Nephron progenitor cell (in vitro differentiated cells): ENCODE measurements around the gene MYH9.

Experiments
- DNase-seq: peaks from one replicate; pipeline ENCODE4 v3.0.0; 2021
- H3K27ac Mint-ChIP-seq: 2 replicates; pipeline ENCODE4 v1.8.0; 2021; ENCODE audit warnings: mild to moderate bottlenecking, moderate library complexity, mixed read lengths
- H3K27me3 Mint-ChIP-seq: 2 replicates; pipeline ENCODE4 v1.8.0; 2021; ENCODE audit warnings: mild to moderate bottlenecking, low read depth, mixed read lengths; ENCODE audit not compliant: poor library complexity
- H3K36me3 Mint-ChIP-seq: 2 replicates; pipeline ENCODE4 v1.8.0; 2021; ENCODE audit warnings: low read depth, mixed read lengths
- H3K4me1 Mint-ChIP-seq: 2 replicates; pipeline ENCODE4 v1.8.0; 2021; ENCODE audit warnings: mixed read lengths
- H3K4me3 Mint-ChIP-seq: 2 replicates; pipeline ENCODE4 v1.8.0; 2021; ENCODE audit warnings: mild to moderate bottlenecking, moderate library complexity, mixed read lengths
- H3K9me3 Mint-ChIP-seq: 2 replicates; pipeline ENCODE4 v1.8.0; 2021; ENCODE audit warnings: mild to moderate bottlenecking, moderate library complexity, mixed read lengths
- CTCF ChIP-seq: fragments of 200-600 bp; sonication (generic); IDR thresholded peaks from 2 replicates; pipeline ENCODE4 v1.5.0; 2021; ENCODE audit warnings: antibody characterized with exemption

The MYH9 gene

GRCh38 chr22:36344106-36344827, 43.5 kb downstream of the MYH9 start:
- Mint-ChIP-seq H3K4me1 (peaks cover 23% of the 10 kb centered on the region), H3K36me3 (peaks cover 52% of the 10 kb centered on the region), H3K27me3 (no peaks in the 10 kb centered on the region), H3K9me3 (no peaks in the 10 kb centered on the region), H3K4me3 (no peak overlapping the region), H3K27ac (peak overlapping the region; percentile 80)
- DNase-seq = no peak
- TF ChIP-seq CTCF = no peak

GRCh38 chr22:36343720-36344105, 44.1 kb downstream of the MYH9 start:
- Mint-ChIP-seq H3K4me1 (peaks cover 23% of the 10 kb centered on the region), H3K27ac (peak overlapping the region; percentile 80), H3K27me3 (no peaks in the 10 kb centered on the region), H3K4me3 (no peak overlapping the region), H3K36me3 (peaks cover 52% of the 10 kb centered on the region), H3K9me3 (no peaks in the 10 kb centered on the region)
- no peak for DNase-seq
- TF ChIP-seq CTCF = no peak

DNA sequence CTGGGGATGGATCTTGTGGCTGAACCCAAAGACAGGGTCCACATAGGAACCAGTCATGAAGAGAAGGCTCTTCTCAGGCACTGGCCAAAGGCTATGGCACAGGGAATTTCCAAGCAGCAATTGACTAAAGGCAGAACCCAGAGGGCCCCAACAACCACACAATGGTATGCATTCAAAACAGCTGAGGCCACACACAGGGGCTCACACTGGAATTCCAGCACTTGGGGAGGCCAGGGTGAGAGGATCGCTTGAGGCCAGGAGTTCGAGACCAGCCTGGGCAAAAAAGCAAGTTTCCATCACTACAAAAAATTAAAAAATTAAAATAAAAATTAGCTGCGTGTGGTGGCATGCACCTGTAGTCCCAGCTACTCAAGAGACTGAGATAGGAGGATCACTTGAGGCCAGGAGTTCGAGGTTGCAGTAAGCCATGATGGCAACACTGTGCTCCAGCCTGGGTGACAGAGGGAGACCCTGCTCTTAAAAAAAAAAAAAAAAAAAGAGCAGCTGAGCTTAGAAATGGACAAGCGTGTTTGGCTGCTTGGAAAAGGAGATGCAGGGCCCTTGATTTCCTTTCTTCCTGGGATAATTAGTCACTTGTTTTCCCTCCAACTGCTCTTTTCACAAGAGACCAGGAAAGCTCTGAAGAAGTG, 44.6 kb downstream of the MYH9 start:
- Mint-ChIP-seq H3K27me3 (no peaks in the 10 kb centered on the region), H3K4me3 (no peak overlapping the region), H3K27ac (peak overlapping the region; percentile 80), H3K36me3 (peaks cover 52% of the 10 kb centered on the region), H3K4me1 (peaks cover 23% of the 10 kb centered on the region), H3K9me3 (no peaks in the 10 kb centered on the region)
- no peak for DNase-seq
- TF ChIP-seq CTCF = no peak

DNA sequence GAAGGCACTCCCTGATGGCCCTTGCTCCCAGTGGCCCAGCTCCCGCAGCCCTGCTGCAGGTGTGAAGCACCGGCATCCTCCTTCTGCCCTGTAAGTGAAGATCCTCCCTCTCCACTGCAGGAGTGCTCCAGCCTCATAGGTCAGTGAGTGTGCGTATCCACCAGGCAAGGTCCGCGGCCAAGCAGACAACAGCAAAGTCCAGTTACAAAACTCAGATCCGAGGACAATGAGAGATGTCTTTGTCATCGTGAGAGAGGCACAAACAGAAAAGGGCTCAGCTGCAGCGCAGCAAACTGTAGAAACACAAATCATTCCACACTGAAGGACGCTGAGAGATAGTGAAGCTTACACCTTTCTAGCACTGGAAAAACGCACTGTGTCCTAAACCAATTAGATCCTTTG, 46.1 kb downstream of the MYH9 start:
- Mint-ChIP-seq H3K27ac (peak overlapping the region; percentile 52), H3K4me1 (peaks cover 33% of the 10 kb centered on the region), H3K4me3 (no peak overlapping the region), H3K9me3 (no peaks in the 10 kb centered on the region), H3K36me3 (peaks cover 51% of the 10 kb centered on the region), H3K27me3 (no peaks in the 10 kb centered on the region)
- TF ChIP-seq CTCF = no peak
- no peak for DNase-seq

DNA sequence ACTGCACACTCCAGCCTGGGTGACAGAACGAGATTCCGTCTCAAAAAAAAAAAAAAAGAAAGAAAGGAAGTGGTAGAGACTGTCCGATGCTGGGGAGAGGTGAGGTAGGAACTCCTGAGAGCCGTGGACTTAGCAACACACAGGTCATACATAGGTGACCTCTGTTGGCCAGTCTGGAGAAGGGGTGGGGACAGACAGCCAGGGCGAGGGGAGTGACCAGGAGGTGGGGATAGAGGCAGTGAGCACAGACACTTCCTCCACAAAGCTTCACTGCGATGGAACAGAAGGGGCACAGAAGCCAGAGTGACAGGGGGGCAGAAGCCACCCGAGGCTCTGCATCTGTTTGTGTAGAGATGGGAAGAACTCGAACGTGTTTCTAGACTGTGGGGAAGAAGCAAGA, 47.1 kb downstream of the MYH9 start:
- H3K27ac Mint-ChIP-seq = peak overlapping the region; percentile 30
- no peaks in the 10 kb centered on the region for H3K9me3 Mint-ChIP-seq
- no peak for DNase-seq
- peaks cover 57% of the 10 kb centered on the region for H3K36me3 Mint-ChIP-seq
- no peak for TF ChIP-seq CTCF
- no peak overlapping the region for H3K4me3 Mint-ChIP-seq
- H3K4me1 Mint-ChIP-seq = peaks cover 39% of the 10 kb centered on the region
- H3K27me3 Mint-ChIP-seq = no peaks in the 10 kb centered on the region
